GM12872 (cell line): ENCODE measurements around the gene CYP26C1.

ENCODE experiments used
- CTCF ChIP-seq: IDR thresholded peaks from 3 replicates; pipeline ENCODE4 v1.5.1; 2011; ENCODE audit warnings: low read depth, mild to moderate bottlenecking, low read length, moderate library complexity; ENCODE audit not compliant: insufficient read depth

CYP26C1 gene

GRCh38 chr10:93065675-93066543, 5.3 kb downstream of the CYP26C1 start:
- no peak for TF ChIP-seq CTCF

DNA sequence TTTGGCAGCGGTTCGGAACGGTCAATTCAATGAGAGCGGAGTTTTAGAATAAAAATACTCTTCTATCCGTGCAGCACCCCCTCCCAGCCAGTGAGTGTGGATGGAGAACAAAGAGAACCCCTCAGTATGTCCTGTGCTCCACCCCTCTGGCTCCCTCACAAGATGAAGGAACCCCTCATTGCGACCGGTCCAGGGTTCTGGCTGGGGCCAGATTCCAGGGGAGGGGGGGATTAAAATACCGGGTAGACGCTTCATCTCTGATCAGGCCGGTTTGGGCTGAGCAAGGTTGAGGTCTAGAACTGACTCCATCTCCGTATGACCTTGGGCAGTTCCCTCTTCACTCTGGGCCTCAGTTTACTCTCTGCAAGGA, 5.9 kb downstream of the CYP26C1 start:
- TF ChIP-seq CTCF: no peak

DNA sequence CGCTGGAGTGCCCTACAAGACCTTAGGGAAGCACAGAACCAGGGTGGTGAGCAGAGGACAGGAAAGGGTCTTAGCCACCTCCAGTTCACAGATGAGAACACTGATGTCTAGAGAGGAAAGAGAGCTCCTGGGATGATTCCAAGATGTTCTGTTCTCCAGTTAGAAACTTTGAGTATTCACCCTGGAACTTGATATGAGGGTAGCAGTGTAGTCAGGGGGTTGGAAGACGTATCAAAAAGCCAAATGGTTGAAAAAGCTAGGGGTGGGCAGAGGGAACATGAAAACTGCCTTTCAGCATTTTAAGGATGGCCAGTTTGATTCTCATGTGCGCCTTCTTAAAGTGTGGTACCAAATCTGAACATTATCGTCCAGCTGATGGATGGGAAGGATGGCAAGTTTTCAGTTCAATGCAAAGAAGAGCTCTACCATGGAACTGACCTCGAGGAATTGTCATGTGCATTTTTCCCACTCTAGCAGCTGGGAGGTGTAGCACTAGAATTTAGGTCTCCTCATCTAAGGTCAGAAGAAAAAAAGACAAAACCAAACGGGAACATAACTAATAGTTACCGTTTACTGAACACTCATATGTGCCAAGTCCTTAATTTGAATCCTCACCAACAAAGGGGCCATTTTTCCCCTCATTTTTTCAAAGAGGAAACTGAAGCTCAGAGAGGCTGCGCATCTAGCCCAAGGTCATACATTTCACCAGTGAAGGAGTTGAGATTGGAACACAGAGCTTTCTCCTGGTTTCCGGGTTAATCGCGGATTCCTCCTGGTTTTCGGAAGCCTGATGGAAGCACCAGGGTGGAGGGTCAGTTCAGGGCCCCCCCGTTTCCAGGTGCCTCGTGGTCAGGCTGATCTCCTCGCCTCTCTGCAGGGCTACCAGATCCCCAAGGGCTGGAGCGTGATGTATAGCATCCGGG, 7.1 kb downstream of the CYP26C1 start:
- no peak for TF ChIP-seq CTCF

- TF ChIP-seq CTCF: no peak
Observed at GRCh38 chr10:93068411-93069244, 8.0 kb downstream of the CYP26C1 start.

GRCh38 chr10:93069245-93069561, 8.6 kb downstream of the CYP26C1 start:
- no peak for TF ChIP-seq CTCF

DNA sequence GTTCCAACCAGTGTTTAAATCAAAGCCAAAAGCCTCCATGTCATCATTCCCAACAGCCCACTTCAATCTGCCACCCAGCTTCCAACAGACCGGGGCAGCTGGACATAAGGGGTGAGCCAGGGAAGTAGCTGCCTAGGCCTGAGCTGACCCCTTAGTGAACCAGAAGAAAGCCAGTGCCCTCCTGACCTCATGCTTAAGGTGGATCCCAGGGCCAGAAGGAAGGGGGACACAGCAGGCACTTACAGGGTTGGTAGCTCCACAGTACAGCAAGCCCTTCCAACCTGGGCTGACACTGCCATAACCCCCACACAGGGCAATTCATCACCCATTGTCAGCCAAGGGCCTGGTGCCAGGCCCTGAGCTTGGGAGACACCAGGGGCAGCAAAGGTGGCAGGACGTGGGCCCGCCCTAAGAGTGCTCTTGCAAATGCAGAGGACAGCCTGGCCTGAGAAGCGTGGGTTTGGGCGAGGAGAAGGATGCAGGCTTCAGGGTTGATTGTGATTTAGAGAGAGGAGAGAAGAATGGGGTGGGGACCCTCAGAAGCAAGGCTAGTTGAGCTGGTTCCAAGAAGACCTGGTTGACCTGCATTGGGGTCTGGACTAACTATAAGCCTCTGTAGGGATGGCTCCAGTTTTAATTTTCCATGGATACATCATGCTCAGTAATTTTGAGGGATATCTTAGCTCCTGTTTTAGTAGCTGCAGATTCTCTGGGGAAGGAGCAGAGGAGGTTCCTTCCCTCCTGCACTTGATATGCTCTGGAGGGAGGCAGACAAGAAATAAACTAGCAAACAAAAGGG, 10.0 kb downstream of the CYP26C1 start:
- TF ChIP-seq CTCF: no peak
